ENCODE measurements around the gene SIN3A.
A peak's percentile ranks its signal among the peaks of the same experiment; 100 is the strongest.
"Not testable (repeated sequence)": the region's sequence is repeated elsewhere in the genome, so short reads cannot be mapped to it uniquely, and the experiment has no call there.

The SIN3A gene

DNA sequence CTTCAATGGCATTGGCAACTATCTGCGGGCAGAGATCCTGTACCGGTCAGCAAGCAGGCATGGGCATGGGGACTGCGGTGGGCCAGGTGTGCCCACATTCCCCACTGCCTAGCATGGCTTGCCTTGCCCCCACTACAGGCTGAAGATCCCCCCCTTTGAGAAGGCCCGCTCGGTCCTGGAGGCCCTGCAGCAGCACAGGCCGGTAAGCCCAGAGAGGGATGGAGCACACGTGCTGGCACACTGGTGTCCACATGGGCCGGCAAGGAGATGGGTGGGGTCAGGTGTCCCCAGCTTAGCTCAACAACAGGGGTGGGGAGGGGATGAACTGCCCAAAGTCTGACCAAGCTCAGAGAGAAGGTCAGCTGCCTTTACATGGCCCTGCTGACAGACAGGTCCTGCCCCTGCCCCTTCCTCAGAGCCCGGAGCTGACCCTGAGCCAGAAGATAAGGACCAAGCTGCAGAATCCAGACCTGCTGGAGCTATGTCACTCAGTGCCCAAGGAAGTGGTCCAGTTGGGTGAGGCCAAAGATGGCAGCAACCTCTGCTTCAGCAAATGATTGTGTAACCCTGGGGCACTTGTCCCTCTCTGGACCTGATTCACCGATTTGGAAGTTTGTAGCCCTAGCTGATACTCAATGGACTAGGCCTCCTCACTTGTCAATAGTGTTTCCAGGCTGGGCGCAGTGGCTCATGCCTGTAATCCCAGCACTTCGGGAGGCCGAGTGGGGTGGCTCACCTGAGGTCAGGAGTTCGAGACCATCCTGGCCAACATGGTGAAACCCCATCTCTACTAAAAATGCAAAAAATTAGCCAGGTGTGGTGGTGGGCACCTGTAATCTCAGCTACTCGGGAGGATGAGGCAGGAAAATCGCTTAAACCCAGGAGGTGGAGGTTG lies 99.1 kb downstream of the SIN3A start:
- Histone ChIP-seq H3K4me1 (ENCODE audit: insufficient read depth, low read length) (peaks cover 8% of the 10 kb centered on the region), H3K36me3 (ENCODE audit: insufficient read depth, low read length) (peaks cover 10% of the 10 kb centered on the region), H3K9ac (ENCODE audit: low read length) (no peak overlapping the region)

GRCh38 chr15:75350601-75351361 lies 100.7 kb downstream of the SIN3A start:
- Histone ChIP-seq H3K9ac (ENCODE audit: low read length) (no peak overlapping the region), H3K27ac (ENCODE audit: low read depth, low read length) (no peak overlapping the region), H3K4me3 (ENCODE audit: low read depth in 1 of 2, low read length in 2 of 2) (no peak overlapping the region), H3K27me3 (ENCODE audit: control insufficient read depth in 1 of 2, insufficient read depth in 2 of 2, low read length in 2 of 2) (no peaks in the 10 kb centered on the region), H3K4me1 (ENCODE audit: insufficient read depth, low read length) (peaks cover 8% of the 10 kb centered on the region), H3K9me3 (ENCODE audit: low read length) (no peaks in the 10 kb centered on the region), H3K36me3 (ENCODE audit: insufficient read depth, low read length) (peaks cover 4% of the 10 kb centered on the region)

More for the DNA sequence above, 99.1 kb downstream of the SIN3A start:
- H3K4me3 ChIP-seq (ENCODE audit: low read depth in 1 of 2, low read length in 2 of 2) = no peak overlapping the region
- no peaks in the 10 kb centered on the region for H3K9me3 ChIP-seq (ENCODE audit: low read length)
- H3K27me3 ChIP-seq (ENCODE audit: control insufficient read depth in 1 of 2, insufficient read depth in 2 of 2, low read length in 2 of 2) = no peaks in the 10 kb centered on the region
- H3K27ac ChIP-seq (ENCODE audit: low read depth, low read length) = no peak overlapping the region

DNA sequence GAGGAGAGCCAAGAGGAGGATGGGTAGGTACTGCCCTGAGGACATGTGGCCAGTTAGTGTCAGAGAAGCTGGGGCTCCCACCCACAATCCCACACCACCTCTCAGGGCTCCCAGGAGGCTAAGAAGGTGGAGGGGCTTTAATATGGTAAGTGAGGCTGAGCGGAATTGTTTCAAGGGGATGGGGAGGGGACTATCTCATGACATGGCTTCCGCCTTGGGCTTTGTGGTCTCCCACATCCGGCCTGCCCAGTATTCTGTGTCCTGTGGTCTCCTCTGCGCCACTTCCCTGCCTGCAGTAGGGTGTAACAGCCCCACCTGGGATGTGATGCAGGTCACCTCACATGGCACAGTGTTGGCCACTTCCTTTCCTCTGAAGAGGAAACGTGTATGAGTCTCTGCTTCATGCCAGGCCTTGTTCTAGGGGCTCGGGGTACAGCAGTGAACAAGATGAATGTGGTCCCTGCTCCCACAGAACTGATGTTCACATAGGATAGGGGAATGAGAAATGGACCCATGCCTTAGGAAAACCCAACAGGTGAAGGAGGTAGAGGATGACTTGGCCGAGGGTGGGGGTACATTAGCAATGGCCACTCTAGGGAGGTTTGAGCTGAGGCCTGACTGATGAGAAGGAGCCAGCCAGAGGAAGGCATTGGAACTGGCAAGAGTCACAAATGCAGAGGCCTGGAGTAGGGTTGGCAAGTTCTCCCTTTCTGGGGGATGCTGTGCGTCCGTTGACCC lies 101.5 kb downstream of the SIN3A start:
- Histone ChIP-seq H3K27ac (ENCODE audit: low read depth, low read length) (no peak overlapping the region), H3K4me1 (ENCODE audit: insufficient read depth, low read length) (peaks cover 8% of the 10 kb centered on the region), H3K4me3 (ENCODE audit: low read depth in 1 of 2, low read length in 2 of 2) (no peak overlapping the region), H3K36me3 (ENCODE audit: insufficient read depth, low read length) (peaks cover under 1% of the 10 kb centered on the region), H3K27me3 (ENCODE audit: control insufficient read depth in 1 of 2, insufficient read depth in 2 of 2, low read length in 2 of 2) (no peaks in the 10 kb centered on the region), H3K9ac (ENCODE audit: low read length) (no peak overlapping the region), H3K9me3 (ENCODE audit: low read length) (no peaks in the 10 kb centered on the region)

DNA sequence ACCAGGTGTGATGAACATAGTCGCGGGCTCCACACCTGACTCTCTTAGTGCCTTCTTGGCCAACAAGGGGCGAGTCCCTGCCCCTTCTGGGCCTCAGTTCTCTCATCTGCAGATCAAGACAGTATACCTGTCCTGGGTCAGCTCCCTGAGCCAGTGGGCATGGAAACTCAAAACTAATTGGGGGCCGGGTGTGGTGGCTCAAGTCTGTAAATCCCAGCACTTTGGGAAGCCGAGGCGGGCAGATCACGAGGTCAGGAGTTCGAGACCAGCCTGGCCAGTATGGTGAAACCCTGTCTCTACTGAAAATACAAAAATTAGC lies 102.2 kb downstream of the SIN3A start:
- H3K9ac ChIP-seq (ENCODE audit: low read length); H3K27ac ChIP-seq (ENCODE audit: low read depth, low read length); H3K36me3 ChIP-seq (ENCODE audit: insufficient read depth, low read length); H3K4me1 ChIP-seq (ENCODE audit: insufficient read depth, low read length); H3K4me3 ChIP-seq (ENCODE audit: low read depth in 1 of 2, low read length in 2 of 2); H3K9me3 ChIP-seq (ENCODE audit: low read length); H3K27me3 ChIP-seq (ENCODE audit: control insufficient read depth in 1 of 2, insufficient read depth in 2 of 2, low read length in 2 of 2): not testable (repeated sequence)

DNA sequence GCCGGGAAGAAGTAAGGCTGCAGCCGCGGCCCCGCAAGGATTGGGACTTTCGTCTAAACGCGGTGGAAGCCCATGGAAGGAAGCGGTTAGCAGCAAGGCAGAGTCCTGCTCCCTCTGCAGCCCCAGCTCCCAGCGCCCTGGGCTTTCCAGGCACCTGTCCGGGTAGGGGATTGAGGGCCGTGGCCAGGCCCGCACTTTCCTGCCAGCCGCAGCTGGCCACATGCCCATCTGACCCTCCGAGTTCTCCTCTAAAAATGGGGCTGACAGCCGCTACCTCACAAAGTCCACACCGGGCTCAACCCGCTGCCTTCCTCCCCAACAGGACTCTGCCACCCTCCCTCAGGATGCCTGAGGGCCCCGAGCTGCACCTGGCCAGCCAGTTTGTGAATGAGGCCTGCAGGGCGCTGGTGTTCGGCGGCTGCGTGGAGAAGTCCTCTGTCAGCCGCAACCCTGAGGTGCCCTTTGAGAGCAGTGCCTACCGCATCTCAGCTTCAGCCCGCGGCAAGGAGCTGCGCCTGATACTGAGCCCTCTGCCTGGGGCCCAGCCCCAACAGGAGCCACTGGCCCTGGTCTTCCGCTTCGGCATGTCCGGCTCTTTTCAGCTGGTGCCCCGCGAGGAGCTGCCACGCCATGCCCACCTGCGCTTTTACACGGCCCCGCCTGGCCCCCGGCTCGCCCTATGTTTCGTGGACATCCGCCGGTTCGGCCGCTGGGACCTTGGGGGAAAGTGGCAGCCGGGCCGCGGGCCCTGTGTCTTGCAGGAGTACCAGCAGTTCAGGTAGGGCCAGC lies 102.7 kb downstream of the SIN3A start:
- Histone ChIP-seq H3K4me3 (ENCODE audit: low read depth in 1 of 2, low read length in 2 of 2) (peak overlapping the region; percentile 43 to 94), H3K4me1 (ENCODE audit: insufficient read depth, low read length) (peaks cover 8% of the 10 kb centered on the region), H3K36me3 (ENCODE audit: insufficient read depth, low read length) (no peaks in the 10 kb centered on the region), H3K9ac (ENCODE audit: low read length) (no peak overlapping the region), H3K27ac (ENCODE audit: low read depth, low read length) (peak overlapping the region; percentile 77), H3K9me3 (ENCODE audit: low read length) (no peaks in the 10 kb centered on the region), H3K27me3 (ENCODE audit: control insufficient read depth in 1 of 2, insufficient read depth in 2 of 2, low read length in 2 of 2) (no peaks in the 10 kb centered on the region)

DNA sequence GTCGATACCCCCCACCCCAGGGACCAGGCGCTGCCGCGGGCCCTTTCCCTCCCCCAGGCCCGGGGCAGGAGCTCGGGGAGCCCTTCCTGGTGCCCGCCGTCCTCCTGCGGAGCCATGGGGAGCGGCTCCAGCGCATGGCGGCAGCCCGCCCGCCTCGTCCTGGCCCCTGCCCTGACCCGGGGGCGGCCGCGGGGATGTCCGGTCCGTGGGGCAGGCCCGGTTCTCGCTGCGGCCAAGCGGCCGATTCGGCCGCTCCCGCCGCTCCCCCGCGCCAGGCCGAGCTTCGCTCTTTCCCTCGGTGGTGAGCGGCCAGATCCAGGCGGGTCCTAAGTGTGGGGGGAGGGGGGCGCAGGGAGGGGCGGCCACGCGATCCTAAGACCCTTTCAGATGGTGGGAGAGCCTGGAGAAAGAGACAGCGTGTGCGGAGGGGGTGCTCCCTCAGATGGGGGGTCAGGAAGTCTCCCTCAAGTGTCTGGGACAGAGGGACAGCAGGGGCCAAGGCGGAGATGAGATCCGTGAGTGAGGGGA lies 103.4 kb downstream of the SIN3A start:
- peak overlapping the region; percentile 53 for H3K9ac ChIP-seq (ENCODE audit: low read length)
- no peaks in the 10 kb centered on the region for H3K27me3 ChIP-seq (ENCODE audit: control insufficient read depth in 1 of 2, insufficient read depth in 2 of 2, low read length in 2 of 2)
- peak overlapping the region; percentile 43 to 94 for H3K4me3 ChIP-seq (ENCODE audit: low read depth in 1 of 2, low read length in 2 of 2)
- H3K4me1 ChIP-seq (ENCODE audit: insufficient read depth, low read length) = peaks cover 8% of the 10 kb centered on the region
- peak overlapping the region; percentile 77 for H3K27ac ChIP-seq (ENCODE audit: low read depth, low read length)
- H3K36me3 ChIP-seq (ENCODE audit: insufficient read depth, low read length) = no peaks in the 10 kb centered on the region
- no peaks in the 10 kb centered on the region for H3K9me3 ChIP-seq (ENCODE audit: low read length)

GRCh38 chr15:75347222-75348033 lies 104.1 kb downstream of the SIN3A start:
- Histone ChIP-seq H3K27me3 (ENCODE audit: control insufficient read depth in 1 of 2, insufficient read depth in 2 of 2, low read length in 2 of 2) (no peaks in the 10 kb centered on the region), H3K36me3 (ENCODE audit: insufficient read depth, low read length) (no peaks in the 10 kb centered on the region), H3K9me3 (ENCODE audit: low read length) (no peaks in the 10 kb centered on the region), H3K4me3 (ENCODE audit: low read depth in 1 of 2, low read length in 2 of 2) (peak overlapping the region; percentile 43 to 94), H3K9ac (ENCODE audit: low read length) (peak overlapping the region; percentile 53), H3K4me1 (ENCODE audit: insufficient read depth, low read length) (peaks cover 8% of the 10 kb centered on the region), H3K27ac (ENCODE audit: low read depth, low read length) (peak overlapping the region; percentile 77)

GRCh38 chr15:75346796-75347221 lies 104.7 kb downstream of the SIN3A start, which contains the start of gene NEIL1:
Gene NEIL1 (plus strand): TSS chr15:75347039. CDS start chr15:75348906, 1,867 bp downstream.
- peak within 1 kb of the TSS; percentile 53 for H3K9ac ChIP-seq (ENCODE audit: low read length)
- peak within 1 kb of the TSS; percentile 43 to 94 for H3K4me3 ChIP-seq (ENCODE audit: low read depth in 1 of 2, low read length in 2 of 2)
- H3K4me1 ChIP-seq (ENCODE audit: insufficient read depth, low read length) = peaks cover 8% of the 10 kb centered on the region
- H3K27me3 ChIP-seq (ENCODE audit: control insufficient read depth in 1 of 2, insufficient read depth in 2 of 2, low read length in 2 of 2) = no peaks in the 10 kb centered on the region
- H3K36me3 ChIP-seq (ENCODE audit: insufficient read depth, low read length) = no peaks in the 10 kb centered on the region
- peak within 1 kb of the TSS; percentile 77 for H3K27ac ChIP-seq (ENCODE audit: low read depth, low read length)
- no peaks in the 10 kb centered on the region for H3K9me3 ChIP-seq (ENCODE audit: low read length)

- H3K27me3 ChIP-seq (ENCODE audit: control insufficient read depth in 1 of 2, insufficient read depth in 2 of 2, low read length in 2 of 2); H3K4me1 ChIP-seq (ENCODE audit: insufficient read depth, low read length); H3K9ac ChIP-seq (ENCODE audit: low read length); H3K27ac ChIP-seq (ENCODE audit: low read depth, low read length); H3K9me3 ChIP-seq (ENCODE audit: low read length); H3K36me3 ChIP-seq (ENCODE audit: insufficient read depth, low read length); H3K4me3 ChIP-seq (ENCODE audit: low read depth in 1 of 2, low read length in 2 of 2): not testable (repeated sequence)
These were observed 107.5 kb downstream of the SIN3A start for GRCh38 chr15:75343953-75344352.

DNA sequence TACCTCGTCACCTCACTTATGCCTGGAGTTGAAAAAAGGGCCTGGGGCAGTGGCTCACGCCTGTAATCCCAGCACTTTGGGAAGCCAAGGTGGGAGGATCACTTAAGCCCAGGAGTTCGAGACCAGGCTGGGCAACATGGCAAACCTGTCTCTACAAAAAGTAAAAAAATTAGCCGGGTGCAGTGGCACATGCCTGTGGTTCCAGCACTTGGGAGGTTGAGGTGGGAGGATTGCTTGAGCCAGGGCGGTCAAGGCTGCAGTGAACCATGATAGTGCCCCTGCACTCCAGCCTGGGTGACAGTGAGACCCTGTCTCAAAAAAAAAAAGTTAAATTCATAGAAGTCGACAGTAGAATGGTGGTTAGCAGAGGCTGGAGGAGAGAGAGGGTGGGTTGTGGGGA lies 109.3 kb downstream of the SIN3A start:
- no peak overlapping the region for H3K4me3 ChIP-seq (ENCODE audit: low read depth in 1 of 2, low read length in 2 of 2)
- H3K27me3 ChIP-seq (ENCODE audit: control insufficient read depth in 1 of 2, insufficient read depth in 2 of 2, low read length in 2 of 2) = no peaks in the 10 kb centered on the region
- H3K9me3 ChIP-seq (ENCODE audit: low read length) = no peaks in the 10 kb centered on the region
- no peak overlapping the region for H3K27ac ChIP-seq (ENCODE audit: low read depth, low read length)
- no peaks in the 10 kb centered on the region for H3K4me1 ChIP-seq (ENCODE audit: insufficient read depth, low read length)
- no peak overlapping the region for H3K9ac ChIP-seq (ENCODE audit: low read length)
- H3K36me3 ChIP-seq (ENCODE audit: insufficient read depth, low read length) = peaks cover 3% of the 10 kb centered on the region

Measured in muscle layer of colon (tissue), 2 donors.